Inflammatory macrophage treated with lipopolysaccharide for 1 hour (primary cell): Measurements from ENCODE around the gene CD163.
"Not testable (repeated sequence)": the region's sequence is repeated elsewhere in the genome, so short reads cannot be mapped to it uniquely, and the experiment has no call there.

Experiments
- DNase-seq, 2 donors: peaks; one replicate each; pipeline ENCODE4 v3.0.0-alpha.2; 2020 to 2022

The CD163 gene

DNA sequence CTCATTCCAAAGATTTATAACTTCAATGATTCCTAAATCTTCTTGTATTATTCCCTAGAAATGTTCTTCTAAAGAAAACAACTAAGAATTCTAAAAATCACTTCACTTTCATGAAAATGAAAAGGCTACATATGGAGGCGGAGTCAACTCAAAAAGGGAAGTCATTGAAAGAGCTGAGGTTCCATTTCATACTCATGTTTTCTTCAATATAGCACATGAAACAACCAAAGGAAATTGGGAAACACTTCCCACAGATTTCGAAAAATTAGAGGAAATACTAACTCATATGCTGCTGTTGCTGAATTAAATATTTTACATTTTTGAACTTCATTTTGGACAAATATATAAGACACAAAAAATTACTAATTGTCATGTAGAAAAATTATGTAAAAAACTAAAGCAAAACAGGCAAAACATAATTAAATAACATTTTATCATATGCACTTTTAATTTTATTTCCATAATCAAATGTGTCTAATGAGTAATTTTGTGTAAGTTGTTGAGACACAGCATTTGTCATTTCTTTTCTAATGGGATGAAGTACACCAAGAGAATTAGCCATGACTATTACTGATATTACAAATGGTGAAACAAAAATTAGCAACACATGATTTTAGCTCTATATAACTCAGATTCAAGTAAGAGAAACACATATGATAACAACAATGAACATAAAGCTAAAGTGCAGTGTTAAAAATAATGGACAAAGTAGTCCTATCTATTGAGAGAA, at the start of gene CD163:
TSS of gene CD163 (minus strand) at position 92 of the 730 bp plus-strand sequence. CDS start at position 5, 87 bp downstream.
- peak; percentile 92 to 96 for DNase-seq

DNA sequence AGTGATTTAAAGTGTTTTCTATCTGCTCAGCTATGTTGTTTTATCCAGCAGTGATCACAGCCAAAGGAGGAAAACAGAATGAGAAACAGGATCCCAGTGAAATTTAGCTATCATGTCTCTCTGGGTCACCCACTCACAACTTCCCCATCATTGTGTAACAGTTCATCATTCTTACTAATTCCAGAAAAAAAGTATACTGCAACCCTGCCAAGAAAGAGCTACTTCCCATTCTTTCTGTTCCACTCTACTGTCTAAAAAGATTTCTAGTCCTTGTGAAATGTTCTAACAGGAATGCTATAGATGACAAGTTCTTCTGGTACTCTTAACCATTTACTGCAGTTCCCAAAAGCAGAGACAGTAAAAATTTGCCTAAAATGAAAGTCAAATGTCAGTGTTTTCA, 39.2 kb upstream of the CD163 start:
- DNase-seq = peak; percentile 92 to 93

- no peak for DNase-seq
Measured at GRCh38 chr12:7542046-7542445, 38.5 kb upstream of the CD163 start.

GRCh38 chr12:7514416-7514815, 10.8 kb upstream of the CD163 start:
- no peak for DNase-seq

GRCh38 chr12:7512553-7512952, 9.0 kb upstream of the CD163 start:
- DNase-seq = peak; percentile 84 to 92

DNA sequence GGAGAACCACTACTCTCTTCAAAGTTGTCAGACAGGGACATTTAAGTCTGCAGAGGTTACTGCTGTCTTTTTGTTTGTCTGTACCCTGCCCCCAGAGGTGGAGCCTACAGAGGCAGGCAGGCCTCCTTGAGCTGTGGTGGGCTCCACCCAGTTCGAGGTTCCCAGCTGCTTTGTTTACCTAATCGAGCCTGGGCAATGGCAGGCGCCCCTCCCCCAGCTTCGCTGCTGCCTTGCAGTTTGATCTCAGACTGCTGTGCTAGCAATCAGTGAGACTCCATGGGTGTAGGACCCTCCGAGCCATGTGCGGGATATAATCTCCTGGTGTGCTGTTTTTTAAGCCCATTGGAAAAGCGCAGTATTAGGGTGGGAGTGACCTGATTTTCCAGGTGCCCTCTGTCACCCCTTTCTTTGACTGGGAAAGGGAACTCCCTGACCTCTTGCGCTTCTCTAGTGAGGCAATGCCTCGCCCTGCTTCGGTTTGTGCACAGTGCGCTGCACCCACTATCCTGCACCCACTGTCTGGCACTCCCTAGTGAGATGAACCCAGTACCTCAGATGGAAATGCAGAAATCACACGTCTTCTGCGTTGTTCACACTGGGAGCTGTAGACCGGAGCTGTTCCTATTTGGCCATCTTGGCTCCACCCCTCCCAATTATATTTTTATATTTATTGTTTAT, 6.4 kb upstream of the CD163 start:
- not testable (repeated sequence) for DNase-seq

- no peak for DNase-seq
Measured at GRCh38 chr12:7502612-7503011, 965 bp downstream of the CD163 start.

GRCh38 chr12:7501031-7501588, 2.5 kb downstream of the CD163 start:
- peak; percentile 15 to 33 for DNase-seq

- no peak for DNase-seq
Measured at GRCh38 chr12:7499636-7500035, 3.9 kb downstream of the CD163 start.

GRCh38 chr12:7498809-7499208, 4.8 kb downstream of the CD163 start:
- peak; percentile 74 to 79 for DNase-seq

DNA sequence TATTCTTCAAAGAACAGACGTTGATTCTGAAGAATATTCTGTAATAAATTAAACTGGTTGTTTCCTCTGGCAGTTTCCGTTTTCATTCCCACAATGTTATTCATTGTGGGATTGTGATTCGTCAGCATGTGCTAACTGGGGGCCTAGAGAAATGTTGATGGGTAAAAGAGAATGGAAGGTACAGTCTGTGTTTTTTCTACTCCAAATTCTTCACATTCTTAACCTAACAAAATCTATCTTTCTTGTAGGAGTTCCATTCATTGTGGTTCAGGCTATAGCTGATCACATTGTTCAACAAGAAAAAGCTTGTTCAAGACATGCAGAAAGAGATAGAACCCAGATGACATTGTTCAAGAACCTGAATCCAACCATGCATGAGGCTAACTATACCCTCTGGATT, 5.9 kb downstream of the CD163 start:
- DNase-seq = no peak

GRCh38 chr12:7496451-7496850, 7.1 kb downstream of the CD163 start:
- DNase-seq = no peak

DNA sequence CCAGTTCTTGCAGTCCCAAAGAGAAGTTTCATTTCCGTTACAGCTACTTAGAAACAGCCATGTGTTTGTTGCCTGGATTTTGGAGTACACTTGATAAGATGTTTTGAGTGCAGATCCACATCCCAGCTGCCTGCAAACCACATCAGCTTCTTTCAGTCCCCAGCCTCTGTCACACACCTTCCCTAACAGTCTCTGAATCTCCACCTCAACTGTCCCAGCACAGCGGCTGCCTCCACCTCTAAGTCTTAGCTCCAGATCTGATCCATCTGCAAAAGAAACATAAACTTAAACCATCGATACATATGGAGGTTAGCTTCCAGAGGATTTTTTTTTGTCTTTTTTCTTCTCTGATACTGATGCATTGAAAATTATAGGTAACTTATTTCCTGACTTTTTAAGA, 8.4 kb downstream of the CD163 start:
- no peak for DNase-seq

- no peak for DNase-seq
Measured at GRCh38 chr12:7493006-7493405, 10.6 kb downstream of the CD163 start.

GRCh38 chr12:7486512-7486911, 17.1 kb downstream of the CD163 start:
- no peak for DNase-seq

DNA sequence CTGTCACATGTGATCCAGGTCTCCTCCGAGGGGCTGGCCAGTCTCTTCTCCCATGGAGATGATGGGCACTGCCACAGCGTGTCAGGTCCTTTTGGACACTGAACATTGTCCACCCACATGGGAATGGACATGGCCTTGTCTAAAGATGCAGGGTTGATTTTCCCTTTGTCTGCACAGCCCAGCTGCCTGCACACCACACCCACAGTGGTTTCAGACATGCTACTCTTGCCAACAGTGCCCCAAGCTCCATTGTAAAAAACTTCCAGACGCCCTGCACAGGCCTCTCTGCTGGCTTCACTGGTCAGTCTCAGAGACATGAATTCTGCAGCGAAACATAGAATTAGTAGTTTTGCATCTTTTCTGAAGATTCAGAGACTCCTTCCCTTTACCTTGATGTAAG, 18.5 kb downstream of the CD163 start:
- no peak for DNase-seq

DNA sequence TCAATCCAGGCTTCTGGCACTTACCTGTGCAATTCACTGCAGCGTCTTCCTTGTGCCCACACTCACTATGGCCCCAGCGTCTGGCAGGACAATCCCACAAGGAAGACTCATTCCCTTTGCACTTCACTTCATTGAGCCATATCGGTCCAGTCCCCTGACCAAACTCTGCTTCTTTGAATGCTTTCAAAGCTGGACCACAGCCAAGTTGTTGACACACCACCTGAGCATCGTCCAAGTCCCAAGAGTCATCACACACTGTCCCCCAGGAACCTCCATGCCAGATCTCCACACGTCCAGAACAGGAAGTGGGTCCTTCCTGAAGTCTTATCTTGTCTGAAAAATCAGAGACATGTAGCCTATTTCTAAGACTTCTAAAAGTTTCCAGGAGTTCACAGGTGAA, 20.2 kb downstream of the CD163 start:
- no peak for DNase-seq

DNA sequence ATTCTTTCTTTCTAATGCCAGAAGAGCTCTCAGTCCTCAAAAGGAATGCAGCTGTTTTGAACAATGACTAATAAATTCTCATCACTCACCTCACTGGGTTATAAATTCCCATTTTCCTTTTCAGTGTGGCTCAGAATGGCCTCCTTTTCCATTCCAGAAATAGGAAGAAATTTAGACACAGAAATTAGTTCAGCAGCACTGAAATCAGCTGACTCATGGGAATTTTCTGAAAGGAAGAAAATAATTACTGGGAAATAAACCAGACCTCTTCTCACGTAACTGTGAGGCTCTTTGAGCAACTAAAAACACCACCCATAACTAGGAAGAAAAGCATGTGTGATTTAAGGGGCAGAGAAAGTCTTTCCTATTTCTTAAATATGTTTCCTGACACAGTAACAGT, 23.8 kb downstream of the CD163 start:
- no peak for DNase-seq

DNA sequence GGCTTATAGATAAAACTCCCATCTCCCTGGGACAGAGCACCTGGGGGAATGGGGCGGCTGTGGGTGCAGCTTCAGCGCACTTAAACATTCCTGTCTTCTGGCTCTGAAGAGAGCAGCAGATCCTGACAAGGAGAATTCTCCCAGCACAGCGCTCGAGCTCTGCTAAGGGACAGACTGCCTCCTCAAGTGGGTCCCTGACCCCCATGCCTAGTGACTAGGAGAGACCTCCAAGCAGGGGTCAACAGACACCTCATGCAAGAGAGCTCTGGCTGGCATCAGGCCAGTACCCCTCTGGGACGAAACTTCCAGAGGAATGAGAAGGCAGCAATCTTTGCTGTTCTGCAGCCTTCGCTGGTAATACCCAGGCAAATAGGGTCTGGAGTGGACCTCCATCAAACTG, 31.5 kb downstream of the CD163 start:
- no peak for DNase-seq

- DNase-seq = peak; percentile 32 to 82
Measured at GRCh38 chr12:7460375-7461259, 43.0 kb downstream of the CD163 start.

DNA sequence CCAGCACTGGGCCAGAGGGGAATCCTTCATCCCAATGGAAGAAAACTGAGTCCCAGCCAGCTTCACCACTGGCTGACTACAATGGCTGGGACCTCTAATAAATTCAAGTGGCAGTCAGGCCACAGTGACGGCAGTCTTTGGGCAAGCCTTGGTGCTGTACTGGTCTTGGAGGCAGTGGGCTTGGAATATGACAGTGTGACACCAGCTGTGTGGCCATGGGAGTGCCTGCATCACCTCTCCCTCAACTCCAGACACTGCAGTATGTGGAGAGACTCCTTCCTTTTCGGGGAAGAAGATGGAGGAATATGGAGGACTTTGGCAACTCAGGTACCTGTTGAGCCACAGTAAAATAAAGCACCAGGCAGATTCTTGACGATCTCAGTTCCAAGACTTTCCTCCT, 43.6 kb downstream of the CD163 start:
- no peak for DNase-seq

DNA sequence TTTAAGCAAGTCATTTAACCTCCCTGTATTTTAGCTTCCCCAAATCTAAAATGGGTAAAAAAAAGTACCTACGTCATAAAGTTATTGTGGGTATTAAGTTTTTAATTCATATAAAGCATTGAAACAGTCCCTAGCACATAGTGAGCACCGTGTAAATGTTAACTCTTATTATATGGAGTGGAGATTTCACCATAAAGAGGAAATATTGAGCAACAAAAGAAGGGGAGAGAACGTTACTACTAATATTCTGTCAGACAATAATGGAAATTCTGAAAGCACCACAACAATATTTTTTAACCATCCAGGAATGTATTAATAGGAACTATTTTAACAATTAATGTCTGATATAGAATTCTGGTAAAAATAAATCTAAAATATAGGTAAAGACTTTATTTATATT, 51.8 kb downstream of the CD163 start:
- DNase-seq = peak in 1 of 2 donors; percentile 41

GRCh38 chr12:7450667-7451066, 52.9 kb downstream of the CD163 start:
- no peak for DNase-seq
